Measurements from ENCODE around the gene HDAC8. TPM values are rescaled to one million over a fixed set of nuclear protein-coding genes. Genes with fewer than 3 reads are reported as not detected.
"Not testable (repeated sequence)": the region's sequence is repeated elsewhere in the genome, so short reads cannot be mapped to it uniquely, and the experiment has no call there.

Gene HDAC8
- total RNA-seq, 1 donor, result 28.1 TPM

GRCh38 chrX:72461766-72462165, 110.9 kb downstream of the HDAC8 start:
- peak; percentile 42 for DNase-seq (ENCODE audit: low read depth)
- TF ChIP-seq, protein P1, sequence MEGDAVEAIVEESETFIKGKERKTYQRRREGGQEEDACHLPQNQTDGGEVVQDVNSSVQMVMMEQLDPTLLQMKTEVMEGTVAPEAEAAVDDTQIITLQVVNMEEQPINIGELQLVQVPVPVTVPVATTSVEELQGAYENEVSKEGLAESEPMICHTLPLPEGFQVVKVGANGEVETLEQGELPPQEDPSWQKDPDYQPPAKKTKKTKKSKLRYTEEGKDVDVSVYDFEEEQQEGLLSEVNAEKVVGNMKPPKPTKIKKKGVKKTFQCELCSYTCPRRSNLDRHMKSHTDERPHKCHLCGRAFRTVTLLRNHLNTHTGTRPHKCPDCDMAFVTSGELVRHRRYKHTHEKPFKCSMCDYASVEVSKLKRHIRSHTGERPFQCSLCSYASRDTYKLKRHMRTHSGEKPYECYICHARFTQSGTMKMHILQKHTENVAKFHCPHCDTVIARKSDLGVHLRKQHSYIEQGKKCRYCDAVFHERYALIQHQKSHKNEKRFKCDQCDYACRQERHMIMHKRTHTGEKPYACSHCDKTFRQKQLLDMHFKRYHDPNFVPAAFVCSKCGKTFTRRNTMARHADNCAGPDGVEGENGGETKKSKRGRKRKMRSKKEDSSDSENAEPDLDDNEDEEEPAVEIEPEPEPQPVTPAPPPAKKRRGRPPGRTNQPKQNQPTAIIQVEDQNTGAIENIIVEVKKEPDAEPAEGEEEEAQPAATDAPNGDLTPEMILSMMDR (IDR thresholded peaks at IDR 0.05; ENCODE audit: insufficient read depth, low read depth, low read length), result no peak
- H3K4me3 ChIP-seq (ENCODE audit: low read depth, low read length), result no peak overlapping the region

GRCh38 chrX:72461288-72461687, 111.4 kb downstream of the HDAC8 start:
- no peak overlapping the region for H3K4me3 ChIP-seq (ENCODE audit: low read depth, low read length)
- no peak for DNase-seq (ENCODE audit: low read depth)
- TF ChIP-seq, protein P1 (IDR thresholded peaks at IDR 0.05; ENCODE audit: insufficient read depth, low read depth, low read length), result no peak

- H3K4me3 ChIP-seq (ENCODE audit: low read depth, low read length), result no peak overlapping the region
- TF ChIP-seq, protein P1 (IDR thresholded peaks at IDR 0.05; ENCODE audit: insufficient read depth, low read depth, low read length), result no peak
- no peak for DNase-seq (ENCODE audit: low read depth)
These were observed 111.9 kb downstream of the HDAC8 start for GRCh38 chrX:72460715-72461114.

- not testable (repeated sequence) for H3K4me3 ChIP-seq (ENCODE audit: low read depth, low read length); DNase-seq (ENCODE audit: low read depth)
These were observed 123.6 kb downstream of the HDAC8 start for GRCh38 chrX:72449034-72449433.

- not testable (repeated sequence) for DNase-seq (ENCODE audit: low read depth); H3K4me3 ChIP-seq (ENCODE audit: low read depth, low read length)
These were observed 131.9 kb downstream of the HDAC8 start for GRCh38 chrX:72440764-72441163.

DNA sequence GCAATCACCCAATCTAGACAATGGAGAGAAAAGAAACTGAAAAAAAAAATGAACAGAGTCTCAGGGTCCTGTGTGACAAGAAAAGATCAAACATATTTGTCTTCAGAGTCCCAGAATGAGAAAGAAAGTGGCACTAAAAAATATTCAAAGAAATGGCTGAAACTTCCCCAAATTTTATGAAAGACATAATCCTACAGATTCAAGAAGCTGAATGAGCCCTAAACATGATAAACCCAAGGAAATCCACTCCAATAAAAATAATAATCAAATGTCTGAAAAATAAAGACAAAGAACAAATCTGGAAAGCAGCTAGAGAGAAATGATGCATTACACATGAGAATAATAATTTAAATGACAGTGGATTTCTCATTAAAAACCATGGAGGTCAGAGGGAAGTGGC, 136.6 kb downstream of the HDAC8 start:
- DNase-seq (ENCODE audit: low read depth), result no peak
- TF ChIP-seq, protein P1 (IDR thresholded peaks at IDR 0.05; ENCODE audit: insufficient read depth, low read depth, low read length), result no peak
- no peak overlapping the region for H3K4me3 ChIP-seq (ENCODE audit: low read depth, low read length)

GRCh38 chrX:72430405-72430968, 142.2 kb downstream of the HDAC8 start:
- TF ChIP-seq, protein P1 (IDR thresholded peaks at IDR 0.05; ENCODE audit: insufficient read depth, low read depth, low read length), result no peak
- no peak overlapping the region for H3K4me3 ChIP-seq (ENCODE audit: low read depth, low read length)
- no peak for DNase-seq (ENCODE audit: low read depth)

DNA sequence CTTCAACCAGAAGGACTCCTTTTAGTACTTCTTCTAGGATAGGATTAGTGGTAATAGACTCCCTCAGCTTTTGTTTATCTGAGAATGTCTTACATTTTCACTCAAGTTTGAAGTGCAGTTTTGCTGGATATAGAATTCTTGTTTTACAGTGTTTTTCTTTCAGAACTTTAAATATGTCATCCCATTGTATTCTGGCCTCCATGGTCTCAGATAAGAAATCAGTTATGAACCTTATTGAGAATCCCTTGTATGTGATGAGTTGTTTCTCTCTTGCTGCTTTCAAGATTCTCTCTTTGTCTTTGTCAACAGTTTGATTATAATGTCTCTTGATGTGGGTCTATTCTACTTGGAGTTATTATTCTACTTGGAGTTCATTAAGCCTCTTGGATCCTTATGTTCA, 150.8 kb downstream of the HDAC8 start:
- DNase-seq (ENCODE audit: low read depth), result no peak
- TF ChIP-seq, protein P1 (IDR thresholded peaks at IDR 0.05; ENCODE audit: insufficient read depth, low read depth, low read length), result no peak
- H3K4me3 ChIP-seq (ENCODE audit: low read depth, low read length), result no peak overlapping the region

All from fibroblast of villous mesenchyme (primary cell).